IPS DF 19.7 (cell line): ENCODE data around the gene ZDHHC7.

Source experiments
- DNase-seq: peaks from one replicate; pipeline ENCODE4 v3.0.0-alpha.2; 2013; ENCODE audit warnings: low read depth, low spot score

Gene ZDHHC7

GRCh38 chr16:84965428-84966415 lies 45.6 kb downstream of the ZDHHC7 start:
- no peak for DNase-seq

- DNase-seq, result no peak
Observed at GRCh38 chr16:84964386-84965128, 46.8 kb downstream of the ZDHHC7 start.

- no peak for DNase-seq
Observed at GRCh38 chr16:84963066-84963465, 48.3 kb downstream of the ZDHHC7 start.

DNA sequence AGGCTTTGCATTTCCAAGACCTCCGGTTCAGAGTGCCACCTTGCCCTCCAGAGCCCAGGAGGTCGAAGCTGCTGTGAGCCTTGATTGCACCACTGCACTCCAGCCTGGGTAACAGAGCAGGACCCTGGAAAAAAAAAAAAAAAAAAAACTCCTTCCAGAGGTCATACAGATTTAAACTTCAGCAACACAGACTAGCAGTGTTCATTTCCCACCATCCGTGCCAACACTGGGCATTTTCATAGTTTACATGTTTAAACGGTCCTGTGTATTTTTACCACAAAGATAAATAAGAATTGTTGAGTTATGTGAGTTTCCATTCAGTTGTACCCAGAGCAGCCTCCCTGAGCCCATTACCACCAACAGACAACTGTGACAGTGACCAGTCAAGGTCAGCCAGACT lies 50.4 kb downstream of the ZDHHC7 start:
- DNase-seq, result no peak

- no peak for DNase-seq
Observed at GRCh38 chr16:84959784-84960417, 51.4 kb downstream of the ZDHHC7 start.

GRCh38 chr16:84959045-84959576 lies 52.2 kb downstream of the ZDHHC7 start:
- DNase-seq, result no peak

GRCh38 chr16:84957792-84958191 lies 53.5 kb downstream of the ZDHHC7 start:
- no peak for DNase-seq

DNA sequence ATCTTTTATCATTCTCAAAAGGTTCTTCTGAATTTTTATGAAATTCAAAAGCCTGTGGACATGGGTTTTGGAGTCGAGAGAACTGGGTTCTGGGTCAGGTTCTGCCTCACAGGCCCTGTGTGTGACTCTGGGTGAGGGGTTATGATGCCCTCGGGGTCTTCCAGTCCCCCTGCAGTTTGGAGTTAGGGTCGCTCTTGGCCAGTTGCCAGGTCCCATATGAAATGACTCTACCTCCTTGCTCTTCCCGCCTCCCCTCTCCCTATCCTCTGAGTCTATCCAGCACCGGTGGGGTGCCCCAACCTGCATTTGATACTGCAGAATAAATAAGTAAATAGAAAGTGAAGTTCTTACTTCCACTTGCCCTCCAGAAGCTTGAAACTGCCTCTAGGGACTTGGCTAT lies 54.1 kb downstream of the ZDHHC7 start:
- no peak for DNase-seq

- no peak for DNase-seq
Observed at GRCh38 chr16:84955427-84955826, 55.9 kb downstream of the ZDHHC7 start.

GRCh38 chr16:84953190-84953746 lies 58.1 kb downstream of the ZDHHC7 start:
- DNase-seq, result no peak

DNA sequence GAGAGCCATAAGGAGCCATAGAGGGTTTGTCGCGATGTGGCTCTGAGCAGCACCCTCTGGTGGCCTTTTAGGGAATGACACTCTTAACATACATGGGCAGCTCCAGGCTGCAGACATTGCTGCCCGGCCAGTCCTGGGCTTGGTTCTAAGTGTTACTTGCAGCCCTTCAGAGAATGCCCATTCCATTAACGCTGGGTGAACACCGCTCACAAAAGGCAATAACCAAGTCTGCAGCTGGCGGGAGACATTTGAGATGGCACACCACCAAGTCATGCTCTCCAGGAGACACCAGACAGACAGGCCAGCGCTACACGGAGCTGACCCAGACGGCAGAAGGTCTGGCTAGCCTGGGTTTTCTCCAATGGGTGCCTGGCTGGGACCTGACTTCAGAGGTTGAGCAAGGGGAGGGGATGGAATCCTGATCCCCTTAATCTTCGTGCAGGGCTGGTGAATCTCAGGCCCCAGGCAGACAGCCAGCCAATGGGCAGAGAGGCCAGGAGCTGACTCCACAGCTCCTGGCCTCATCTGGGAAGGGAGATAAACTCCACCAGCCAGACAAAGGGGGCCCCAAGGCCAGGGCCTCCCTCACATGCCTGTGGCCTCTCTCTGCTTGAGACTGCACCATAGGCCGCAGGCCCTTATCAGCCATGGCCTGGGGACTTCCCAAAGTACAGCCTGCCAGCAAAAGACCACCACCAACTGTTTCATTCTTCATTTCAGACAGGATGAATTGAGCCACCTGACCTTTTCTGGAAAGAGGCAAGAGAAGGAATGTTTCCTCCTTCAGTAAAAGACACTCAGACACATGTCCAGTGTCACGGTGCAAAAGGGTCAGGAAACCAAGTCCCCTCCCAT lies 58.8 kb downstream of the ZDHHC7 start:
- DNase-seq, result peak; percentile 45

DNA sequence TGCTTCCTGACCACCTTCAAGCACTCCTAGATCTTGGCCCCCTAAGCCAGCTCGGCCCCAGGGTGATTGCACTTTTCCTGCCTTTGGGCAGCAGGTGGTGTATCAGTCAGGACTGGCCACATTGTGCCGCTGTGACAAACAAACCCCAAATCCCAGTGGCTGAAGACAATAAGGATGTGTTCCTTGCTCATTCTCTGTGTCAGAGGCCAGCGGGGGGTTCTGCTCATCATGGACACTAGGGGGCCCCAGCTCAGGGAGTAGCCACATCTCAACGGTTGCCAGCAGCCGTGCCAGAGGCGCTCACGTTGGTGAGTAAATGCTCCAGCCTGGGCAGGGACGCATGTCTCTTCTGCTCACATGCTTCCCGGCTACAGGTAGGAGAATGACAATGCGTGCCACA lies 60.4 kb downstream of the ZDHHC7 start:
- DNase-seq, result no peak

DNA sequence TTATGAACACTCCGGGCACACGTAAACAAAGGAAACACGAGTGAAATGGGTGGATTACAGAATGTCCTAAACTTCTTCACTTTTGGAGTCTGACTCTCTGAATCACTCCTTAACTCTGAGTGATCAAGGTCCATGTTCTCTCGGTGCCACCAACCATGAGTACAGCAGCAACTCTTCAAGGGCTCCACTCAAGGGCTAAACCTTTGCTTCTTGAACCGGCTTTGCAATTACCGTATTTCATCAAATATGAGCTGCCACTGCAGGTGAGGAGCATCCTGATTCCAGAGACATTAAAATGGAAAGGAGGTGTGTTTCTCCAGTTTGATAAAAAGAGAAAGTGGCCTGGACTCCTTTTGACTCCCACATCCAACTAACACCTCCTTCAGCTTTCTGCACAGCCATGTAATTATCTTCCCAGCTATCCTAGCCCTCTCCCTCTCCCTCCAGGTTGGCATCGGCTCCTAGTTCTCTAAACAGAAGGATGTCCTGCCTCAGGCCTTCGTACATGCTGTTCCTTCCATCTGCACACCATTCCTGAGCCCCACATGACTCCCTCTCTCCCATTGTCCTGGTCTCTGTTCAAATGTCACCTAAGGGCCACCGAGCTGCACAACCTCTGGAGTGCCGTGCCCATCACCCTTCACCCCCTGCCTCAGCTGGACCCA lies 61.4 kb downstream of the ZDHHC7 start:
- no peak for DNase-seq

GRCh38 chr16:84948851-84949610 lies 62.3 kb downstream of the ZDHHC7 start:
- DNase-seq, result no peak

DNA sequence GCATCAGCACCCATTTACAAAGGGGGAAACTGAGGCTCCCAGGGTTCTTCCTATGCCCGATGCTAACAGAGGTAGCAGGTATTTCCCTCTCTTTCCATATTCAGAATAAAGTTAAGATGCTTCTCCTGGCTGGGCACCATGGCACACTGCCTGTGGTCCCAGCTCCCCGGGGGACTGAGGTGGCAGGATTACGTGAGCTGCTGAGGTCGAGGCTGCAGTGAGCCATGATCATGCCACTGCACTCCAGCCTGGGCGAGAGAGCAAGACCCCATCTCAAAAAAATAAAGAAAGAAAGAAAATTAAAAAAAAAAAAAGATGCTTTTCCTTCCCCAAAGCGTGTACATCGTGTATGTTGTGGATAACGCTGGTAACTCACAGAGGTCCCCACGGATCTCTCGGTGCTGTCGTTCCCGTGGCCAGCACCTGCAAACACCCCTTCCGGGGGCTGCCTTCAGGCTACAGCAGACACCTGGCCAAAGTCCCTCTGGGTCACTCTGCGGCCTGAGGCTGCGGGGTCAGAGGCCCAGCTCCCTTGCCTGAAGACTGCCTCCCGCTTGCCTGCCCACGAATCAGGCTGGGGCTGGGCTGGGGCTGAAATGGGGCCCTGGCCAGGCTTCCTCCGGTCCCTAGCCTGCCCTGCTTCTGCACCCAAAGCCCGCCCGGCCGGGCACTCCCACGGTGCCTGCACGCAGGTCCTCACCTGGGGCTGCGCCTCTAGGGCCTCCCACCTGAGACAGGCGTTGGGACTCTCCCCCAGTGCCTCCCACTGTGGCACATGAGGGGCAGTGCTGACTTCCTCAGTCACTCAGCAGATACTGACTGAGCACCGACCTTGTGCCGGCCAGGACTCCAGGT lies 63.1 kb downstream of the ZDHHC7 start:
- DNase-seq, result no peak

- no peak for DNase-seq
Observed at GRCh38 chr16:84947022-84947421, 64.3 kb downstream of the ZDHHC7 start.

GRCh38 chr16:84943620-84944019 lies 67.7 kb downstream of the ZDHHC7 start:
- no peak for DNase-seq

- DNase-seq, result no peak
Observed at GRCh38 chr16:84942786-84943185, 68.5 kb downstream of the ZDHHC7 start.
